ENCODE results near the gene MBP. TPM values are rescaled to one million over a fixed set of nuclear protein-coding genes. Genes with fewer than 3 reads are reported as not detected.

The MBP gene
- total RNA-seq, result 3.9 and 7.0 TPM in 2 replicates

DNA sequence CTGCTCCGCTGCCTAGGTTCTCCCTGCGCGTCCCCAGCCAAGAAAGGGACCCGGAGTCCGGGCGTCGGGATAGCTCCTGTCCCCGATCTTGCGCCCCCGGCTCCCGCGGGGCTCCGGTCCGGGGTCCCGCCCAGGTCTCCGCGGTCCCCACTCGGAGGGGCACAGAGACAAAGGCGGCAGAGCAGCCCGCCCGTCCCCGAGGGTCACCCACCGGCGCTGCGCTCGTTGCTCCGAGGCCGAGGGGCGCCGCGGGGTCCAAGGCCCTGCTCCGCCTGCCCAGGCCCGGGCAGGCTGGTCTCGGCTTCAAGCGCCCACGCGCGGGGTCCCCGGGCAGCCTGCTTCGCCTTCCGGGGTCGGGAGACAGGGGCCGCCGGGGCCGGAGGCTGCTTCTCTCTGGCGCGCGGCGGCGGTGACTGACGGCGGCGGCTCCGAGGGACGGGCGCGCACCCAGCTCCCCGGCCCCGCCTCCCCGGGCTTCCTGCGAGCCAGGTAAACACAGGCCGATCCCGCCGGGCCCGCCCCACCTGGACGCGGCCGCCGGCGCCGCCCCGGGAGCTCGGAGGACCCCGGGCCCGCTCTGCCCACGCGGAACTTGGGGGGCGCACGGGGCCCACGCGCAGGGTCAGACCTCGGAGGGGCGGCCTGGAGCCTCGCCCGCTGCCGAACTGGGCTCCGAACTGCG lies at the start of gene MBP:
Gene MBP (minus strand): TSS at position 415 of the 682 bp plus-strand sequence. CDS start 27,522 bp downstream, outside the sequence.
- no peak for DNase-seq (ENCODE audit: low read depth in 2 of 2)

DNA sequence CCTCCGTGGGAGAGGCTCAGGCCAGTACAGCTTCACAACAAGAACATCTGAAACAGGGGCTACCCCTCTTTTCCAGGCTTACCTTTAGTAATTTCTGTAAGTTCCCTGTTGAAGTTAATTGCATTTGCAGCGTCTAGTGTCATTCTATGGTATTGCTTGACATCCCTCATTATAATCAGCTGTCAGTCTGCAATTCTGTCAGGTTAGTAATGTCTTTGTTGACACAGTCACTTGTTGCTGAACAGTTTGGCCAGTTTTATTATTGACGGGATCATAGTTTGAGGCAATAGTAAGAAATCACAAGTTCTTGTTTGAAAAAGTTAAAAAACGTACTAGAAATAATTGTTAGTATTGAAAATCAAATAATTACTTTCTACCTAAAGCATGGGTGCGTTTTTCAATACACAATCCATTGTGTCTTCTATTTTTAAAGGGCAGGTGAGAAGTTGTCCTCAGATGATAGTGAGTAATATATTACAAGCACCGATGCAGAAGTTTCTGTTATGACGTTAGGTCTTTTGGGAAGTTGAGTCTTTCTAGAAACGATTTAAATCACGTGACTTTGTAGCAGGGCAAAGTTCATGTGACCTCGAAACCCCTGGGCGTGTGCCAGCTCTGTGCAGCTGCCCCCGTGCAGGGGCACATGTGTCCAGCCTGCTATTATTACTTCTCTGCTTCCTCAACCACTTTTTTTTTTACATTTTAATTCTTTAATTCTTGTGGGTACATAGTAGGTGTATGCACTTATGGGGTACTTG lies 49.5 kb upstream of the MBP start:
- no peak for DNase-seq (ENCODE audit: low read depth in 2 of 2)

DNA sequence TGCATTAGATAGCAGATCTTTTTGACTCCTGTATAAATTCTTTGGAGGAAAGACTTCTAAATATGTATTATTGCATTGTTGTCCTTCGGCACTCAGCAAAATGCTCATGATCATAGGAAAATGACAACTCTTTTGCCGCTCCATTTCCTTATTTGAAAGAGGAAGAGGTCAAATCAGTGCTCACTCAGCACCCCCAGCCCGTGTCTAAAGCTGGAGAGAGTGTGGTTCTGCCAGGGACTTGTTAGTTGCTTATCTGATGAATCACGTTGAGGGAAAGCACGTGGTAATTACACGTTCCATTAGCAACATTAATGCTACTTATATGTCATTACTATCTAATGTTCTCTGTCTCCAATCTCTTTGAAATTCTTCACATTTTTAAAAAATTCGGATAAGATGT lies 46.0 kb upstream of the MBP start:
- DNase-seq (ENCODE audit: low read depth in 2 of 2), result no peak

GRCh38 chr18:77177009-77177408 lies 44.4 kb upstream of the MBP start:
- DNase-seq (ENCODE audit: low read depth in 2 of 2), result no peak

DNA sequence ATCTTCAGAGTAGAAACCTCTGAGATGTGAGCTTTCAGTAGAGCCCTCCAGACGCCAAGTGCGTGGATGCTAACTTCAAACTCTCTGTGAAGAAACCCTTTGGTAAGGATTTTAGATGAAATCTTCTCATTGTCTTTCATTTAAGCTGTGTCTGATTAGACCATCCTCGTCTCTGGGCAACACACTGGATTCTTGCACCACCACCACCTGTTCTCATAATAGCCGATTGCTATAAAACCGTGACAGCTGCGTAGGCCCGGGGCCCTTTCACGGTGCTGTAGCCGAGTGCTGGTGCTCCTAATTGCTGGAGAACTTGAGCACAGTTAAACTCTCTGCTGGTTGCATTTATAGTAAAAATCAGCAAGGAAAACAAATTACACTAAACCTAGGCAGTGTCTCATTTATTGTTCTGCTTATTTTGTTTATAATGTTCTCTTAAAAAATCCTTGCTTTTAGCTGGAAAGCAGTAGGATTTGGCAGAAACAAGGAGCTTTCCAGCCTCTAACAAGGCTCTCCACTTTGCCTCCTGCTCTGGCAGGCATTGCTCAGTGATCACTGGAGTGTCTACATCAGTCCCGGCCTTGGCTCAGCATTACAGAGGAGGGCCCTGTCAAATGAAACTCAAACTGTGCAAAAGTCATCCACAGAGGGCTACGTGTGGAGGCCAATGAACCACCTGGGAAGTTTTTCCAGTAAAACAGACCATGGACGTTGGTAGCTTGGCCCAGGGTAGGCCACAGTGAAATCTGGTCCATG lies 40.9 kb upstream of the MBP start:
- DNase-seq (ENCODE audit: low read depth in 2 of 2), result no peak

DNA sequence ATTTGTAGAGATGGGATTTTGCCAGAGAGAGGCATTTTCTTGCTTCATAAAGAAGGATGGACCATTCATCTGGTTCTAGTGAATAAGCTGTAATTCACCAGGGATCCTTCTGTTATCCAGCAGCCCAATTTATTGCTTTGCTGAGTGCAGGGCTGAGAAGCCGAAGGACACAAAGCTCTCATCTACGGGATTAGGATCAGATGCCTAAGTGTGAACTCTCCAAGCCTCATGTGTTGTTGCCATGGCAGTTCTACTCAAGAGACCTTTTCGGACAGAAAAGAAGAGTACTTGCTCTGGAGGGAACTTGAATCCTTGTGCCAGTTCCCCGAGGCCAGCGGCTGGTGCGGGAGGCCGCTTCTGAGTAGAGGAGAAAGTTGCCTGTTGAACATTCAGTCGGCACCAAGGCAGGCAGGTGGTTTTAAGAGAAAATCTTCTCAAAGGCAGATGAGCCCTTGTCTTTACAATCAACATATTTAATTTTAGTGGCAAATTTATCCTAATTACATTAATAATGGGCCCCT lies 38.4 kb upstream of the MBP start:
- DNase-seq (ENCODE audit: low read depth in 2 of 2), result no peak

- DNase-seq (ENCODE audit: low read depth in 2 of 2), result no peak
Measured at GRCh38 chr18:77168811-77169311, 36.3 kb upstream of the MBP start.

GRCh38 chr18:77167251-77167650 lies 34.7 kb upstream of the MBP start:
- DNase-seq (ENCODE audit: low read depth in 2 of 2), result no peak

DNA sequence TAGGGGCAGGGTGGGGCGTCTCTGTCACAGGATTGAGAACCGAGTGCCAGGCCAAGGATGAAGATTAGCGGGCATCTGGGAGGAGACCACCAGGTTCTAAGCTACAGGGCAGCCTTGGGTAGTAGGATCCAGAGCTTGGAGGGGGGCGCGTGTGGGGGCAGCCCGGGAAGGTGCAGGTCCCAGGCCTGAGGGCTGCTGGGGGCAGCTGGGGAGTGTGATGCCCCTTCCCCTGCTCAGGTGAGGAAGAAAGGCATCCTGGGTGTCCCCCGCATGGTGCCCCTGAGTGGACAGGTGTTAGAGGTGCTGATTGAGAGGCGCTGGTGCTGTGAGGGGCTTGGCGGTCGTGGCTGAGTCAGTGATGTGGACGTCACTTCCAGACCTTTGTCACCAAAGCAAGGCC lies 33.9 kb upstream of the MBP start:
- DNase-seq (ENCODE audit: low read depth in 2 of 2), result no peak

GRCh38 chr18:77165503-77166188 lies 33.1 kb upstream of the MBP start:
- DNase-seq (ENCODE audit: low read depth in 2 of 2), result no peak

DNA sequence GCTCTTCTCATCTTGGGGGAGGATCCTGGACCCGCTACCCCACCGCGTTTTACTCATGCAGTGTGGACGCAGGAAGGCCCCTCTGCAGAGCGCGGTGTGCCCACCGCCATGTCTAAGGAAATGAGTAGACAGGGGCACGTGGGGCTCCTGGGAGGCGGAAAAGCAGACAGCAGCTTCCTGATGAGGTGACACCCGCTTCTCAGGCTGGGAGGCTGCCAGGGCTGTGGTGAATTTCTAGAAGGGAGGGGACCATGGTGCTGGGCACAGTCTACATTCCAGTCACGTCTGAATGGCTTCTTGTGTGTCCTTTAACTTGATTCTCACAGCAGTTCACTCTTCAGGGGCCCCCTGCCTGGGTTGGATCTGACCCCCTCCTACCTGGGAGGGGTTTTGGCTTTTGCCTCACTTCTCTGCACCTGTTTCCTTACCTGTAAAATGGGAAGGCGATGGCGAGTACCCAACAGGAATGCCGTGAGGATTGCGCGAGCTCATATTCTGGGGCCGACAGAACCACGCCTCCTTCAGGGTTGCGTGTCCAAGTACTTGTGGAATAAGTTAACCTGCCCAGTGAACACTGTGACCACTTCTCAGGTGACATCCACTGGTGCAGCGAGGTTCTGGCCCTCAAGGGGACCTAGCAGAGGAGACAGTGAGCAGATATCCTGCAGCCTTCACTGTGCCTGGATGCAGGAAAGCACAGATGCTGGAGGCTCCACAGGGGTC lies 32.3 kb upstream of the MBP start:
- DNase-seq (ENCODE audit: low read depth in 2 of 2), result no peak

DNA sequence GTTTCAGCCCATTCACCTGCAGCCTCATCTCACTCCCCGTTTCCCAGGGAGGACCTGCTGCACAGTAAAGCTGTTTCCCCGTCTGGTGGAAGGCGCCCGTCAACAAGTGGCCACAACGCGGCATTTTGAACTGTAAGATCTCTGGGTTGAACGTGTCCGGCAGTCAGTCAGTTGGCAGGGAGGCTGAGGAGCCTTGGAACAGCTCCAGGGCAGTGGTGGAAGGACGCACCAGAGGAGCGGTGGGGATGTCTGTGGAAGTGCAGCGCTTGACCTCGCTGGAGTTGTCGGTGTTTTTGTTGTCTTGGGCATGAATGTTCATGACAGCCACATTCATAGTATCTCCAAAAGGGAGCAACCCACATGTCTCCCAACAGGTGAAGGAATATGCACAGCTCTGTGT lies 31.4 kb upstream of the MBP start:
- DNase-seq (ENCODE audit: low read depth in 2 of 2), result no peak

- DNase-seq (ENCODE audit: low read depth in 2 of 2), result no peak
Measured at GRCh38 chr18:77162580-77162979, 30.0 kb upstream of the MBP start.

DNA sequence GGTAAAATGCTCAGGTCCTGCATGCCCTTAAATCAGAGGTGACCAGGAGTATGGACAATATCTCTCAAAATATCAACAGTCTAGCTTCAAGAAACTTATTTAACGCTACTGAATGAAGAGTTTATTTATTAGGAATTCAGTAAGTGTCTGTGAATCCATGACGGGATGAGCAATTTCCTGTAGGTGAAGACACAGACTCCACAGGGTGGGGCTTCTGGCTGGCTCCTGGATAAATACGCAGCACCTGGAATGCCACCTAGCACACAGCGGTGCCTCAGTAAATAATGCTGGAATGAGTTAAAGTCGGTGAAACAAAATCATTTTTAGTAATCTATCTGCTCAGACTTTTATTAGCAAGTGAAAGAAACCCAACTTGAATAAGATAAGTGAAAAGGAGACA lies 29.4 kb upstream of the MBP start:
- no peak for DNase-seq (ENCODE audit: low read depth in 2 of 2)

- no peak for DNase-seq (ENCODE audit: low read depth in 2 of 2)
Measured at GRCh38 chr18:77161383-77161782, 28.8 kb upstream of the MBP start.

DNA sequence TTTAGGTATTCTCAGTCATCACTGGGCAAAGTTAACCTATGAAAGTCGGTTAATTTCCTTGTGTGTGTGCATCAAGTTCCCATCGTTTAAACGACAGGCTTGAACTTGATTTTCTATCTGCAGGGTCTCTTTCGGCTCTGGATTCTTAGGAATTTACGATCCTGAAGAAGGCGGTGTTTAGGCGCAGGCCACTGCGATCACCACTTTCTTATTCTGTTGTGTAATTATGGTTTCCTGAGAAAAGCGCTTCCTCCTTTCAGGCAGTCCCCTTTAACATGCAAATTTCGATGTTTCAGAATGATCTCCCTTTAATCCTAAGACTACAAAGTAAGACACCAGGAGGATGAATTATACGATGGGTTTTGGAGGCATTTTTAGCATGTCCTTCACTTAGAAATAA lies 27.9 kb upstream of the MBP start:
- no peak for DNase-seq (ENCODE audit: low read depth in 2 of 2)

DNA sequence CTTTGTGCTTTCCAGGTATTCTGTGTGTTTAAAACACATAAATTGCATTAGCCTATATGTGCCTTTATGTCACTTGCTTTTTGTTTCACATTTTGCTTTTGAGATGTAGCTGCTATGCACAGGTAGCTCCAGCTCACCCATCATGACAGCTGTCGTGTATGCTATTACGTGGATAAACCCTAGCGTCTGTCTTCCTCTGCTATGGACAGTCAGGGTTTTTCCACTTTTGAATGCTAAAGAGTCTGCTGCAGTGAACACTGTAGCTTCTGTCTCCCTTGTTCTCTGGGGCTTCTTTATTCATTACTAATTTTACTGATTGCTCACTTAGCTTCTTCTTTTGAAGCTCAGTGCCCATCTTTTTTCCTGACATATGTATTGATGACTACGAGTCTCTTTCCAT lies 24.7 kb upstream of the MBP start:
- no peak for DNase-seq (ENCODE audit: low read depth in 2 of 2)

GRCh38 chr18:77155031-77155430 lies 22.4 kb upstream of the MBP start:
- DNase-seq (ENCODE audit: low read depth in 2 of 2), result no peak

DNA sequence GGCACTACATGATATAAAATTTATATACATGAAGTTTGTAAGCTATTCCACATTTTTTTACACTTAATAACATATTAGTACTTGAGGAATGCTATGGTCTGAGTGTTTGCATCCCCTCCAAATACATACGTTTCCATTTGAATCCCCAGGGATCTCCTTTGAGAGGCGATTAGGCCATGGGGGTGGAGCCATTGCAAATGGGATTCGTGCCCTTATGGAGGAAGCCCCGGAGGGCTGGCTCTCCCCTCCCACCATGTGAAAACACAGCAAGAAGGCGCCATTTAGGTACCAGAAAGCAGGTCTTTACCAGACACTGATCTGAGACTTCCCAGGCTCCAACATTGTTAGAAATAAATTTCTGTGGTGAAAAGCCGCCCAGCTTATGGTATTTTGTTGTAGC lies 20.8 kb upstream of the MBP start:
- DNase-seq (ENCODE audit: low read depth in 2 of 2), result no peak

- no peak for DNase-seq (ENCODE audit: low read depth in 2 of 2)
Measured at GRCh38 chr18:77151772-77152520, 19.4 kb upstream of the MBP start.
